K562 (cell line): Measurements from ENCODE around the gene UGT2B17. TPM values are rescaled to one million over a fixed set of nuclear protein-coding genes. Genes with fewer than 3 reads are reported as not detected.
A peak's percentile ranks its signal among the peaks of the same experiment; 100 is the strongest.

Experiments used
- BRCA1 ChIP-seq, 2 experiments: fragments of 450-650 bp in 1 of 2; sonication (generic) in 1 of 2; formaldehyde crosslinking in 1 of 2; IDR thresholded peaks; 2 replicates each; pipeline versions ENCODE4 v1.5.0 to v1.6.1; 2017 to 2020; ENCODE audit warnings: mild to moderate bottlenecking in 1 of 2, missing genetic modification reagents in 1 of 2
- CEBPG ChIP-seq, 3 experiments: fragments of 200-800 bp in 1 of 3; sonication (Bioruptor generic) in 1 of 3; sonication (generic) in 1 of 3; formaldehyde crosslinking in 1 of 3; IDR thresholded peaks in 2 of 3; conservative IDR thresholded peaks in 1 of 3; 2 replicates each; pipeline versions ENCODE4 v1.6.1 to v1.8.0; 2016 to 2022; ENCODE audit warnings: missing compliant biosample characterization in 2 of 3, missing genetic modification characterization in 2 of 3, mild to moderate bottlenecking in 1 of 3, missing genetic modification reagents in 1 of 3
- CXXC5 ChIP-seq: fragments of 250-450 bp; sonication (Bioruptor Pico); IDR thresholded peaks from 2 replicates; pipeline ENCODE4 v1.8.0; 2022; ENCODE audit warnings: inconsistent platforms, mild to moderate bottlenecking, moderate library complexity
- NFE2 ChIP-seq: IDR thresholded peaks from 2 replicates; pipeline ENCODE4 v1.6.1; 2014; ENCODE audit warnings: antibody characterized with exemption, low read depth
- NR2C2 ChIP-seq, 2 experiments: fragments of 200-800 bp in 1 of 2; sonication (Bioruptor generic) in 1 of 2; sonication (generic) in 1 of 2; formaldehyde crosslinking in 1 of 2; IDR thresholded peaks; 2 replicates each; pipeline versions ENCODE4 v1.6.1 to v1.8.0; 2016 to 2022; ENCODE audit warnings: mild to moderate bottlenecking in 1 of 2, missing compliant biosample characterization in 1 of 2, missing genetic modification characterization in 1 of 2, missing genetic modification reagents in 1 of 2
- SREBF1 ChIP-seq: fragments of 150-350 bp; IDR thresholded peaks from 2 replicates; pipeline ENCODE4 v1.6.1; 2014; ENCODE audit warnings: antibody characterized with exemption, low read depth, low read length, borderline replicate concordance
- TCF3 ChIP-seq: sonication (generic); formaldehyde crosslinking; IDR thresholded peaks from 2 replicates; pipeline ENCODE4 v1.4.0; 2020; ENCODE audit warnings: mild to moderate bottlenecking, missing genetic modification reagents
- TSC22D4 ChIP-seq: fragments of 450-650 bp; IDR thresholded peaks from 2 replicates; pipeline ENCODE4 v1.6.1; 2016; ENCODE audit warnings: missing genetic modification characterization, missing biosample characterization, control low read depth
- ZNF407 ChIP-seq: fragments of 450-650 bp; IDR thresholded peaks from 2 replicates; pipeline ENCODE4 v1.6.1; 2016; ENCODE audit warnings: low read depth
- polyA plus RNA-seq, 8 experiments: library from polyadenylated mRNA; depleted of rRNA in 4 of 8; stranded (reverse) in 5 of 8; unstranded in 3 of 8; fragments of >200 nt; fragmentation: Nextera tagmentation in 2 of 8; fragmentation: Illumina TruSeq in 1 of 8; extraction: Ambion mirVana in 2 of 8; extraction: Trizol in 1 of 8; gene quantifications; 2 replicates each; pipeline versions ENCODE4 v1.2.1 to v1.2.3, GENCODE V29; 2011 to 2014; ENCODE audit warnings: inconsistent platforms in 1 of 8, missing spikeins in 1 of 8
- total RNA-seq, 7 experiments: library from RNA; depleted of rRNA in 6 of 7; stranded (reverse); fragments of >200 nt in 6 of 7; fragmentation: Illumina TruSeq in 2 of 7; extraction: Trizol in 2 of 7; gene quantifications; 2 replicates each; pipeline versions ENCODE4 v1.2.1 to v1.2.3, GENCODE V29; 2011 to 2021; ENCODE audit warnings: low replicate concordance in 1 of 7
- TF ChIP-seq, protein P1 (sequence below), 2 experiments: fragments of 450-650 bp in 1 of 2; sonication (generic) in 1 of 2; formaldehyde crosslinking in 1 of 2; IDR thresholded peaks in 1 of 2; conservative IDR thresholded peaks in 1 of 2; 2 replicates each; pipeline versions ENCODE4 v1.6.1 to v1.8.1; 2016 to 2023; ENCODE audit warnings: mild to moderate bottlenecking in 2 of 2, moderate library complexity in 2 of 2, inconsistent platforms in 1 of 2, missing genetic modification reagents in 1 of 2

Gene UGT2B17
- total and polyA plus RNA-seq, 9 of the 15 experiments (the other 6 are each of a cell fraction or from before 2014, with no cell fraction given), result 0.11 TPM; not detected in 8

- no peak for TF ChIP-seq ZNF407
- TF ChIP-seq BRCA1 (IDR thresholded peaks at IDR 0.05), result no peak
- no peak for TF ChIP-seq BRCA1 (CRISPR knock-in tag; IDR thresholded peaks at IDR 0.05)
- TF ChIP-seq CEBPG (CRISPR knock-in tag; IDR thresholded peaks at IDR 0.05), result peak; percentile 85
- peak in 1 of 2 experiments; percentile 48; a peak in 1 of 4 replicates for TF ChIP-seq CEBPG (tag; conservative IDR thresholded peaks at IDR 0.05 in 1 of 2, IDR thresholded peaks at IDR 0.05 in 1 of 2)
- TF ChIP-seq NFE2, result peak; percentile 6; the same call in 1 of the 2 replicates
- no peak for TF ChIP-seq TSC22D4 (tag)
- TF ChIP-seq TCF3 (CRISPR knock-in tag), result peak; percentile 34; the same call in 1 of the 2 replicates
- TF ChIP-seq CXXC5 (CRISPR knock-in tag), result peak; percentile 21; the same call in 1 of the 2 replicates
- TF ChIP-seq, protein P1, sequence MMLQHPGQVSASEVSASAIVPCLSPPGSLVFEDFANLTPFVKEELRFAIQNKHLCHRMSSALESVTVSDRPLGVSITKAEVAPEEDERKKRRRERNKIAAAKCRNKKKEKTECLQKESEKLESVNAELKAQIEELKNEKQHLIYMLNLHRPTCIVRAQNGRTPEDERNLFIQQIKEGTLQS (IDR thresholded peaks at IDR 0.05), result peak; percentile 31; the same call in 1 of the 2 replicates
- TF ChIP-seq, protein P1 (CRISPR knock-in tag; conservative IDR thresholded peaks at IDR 0.05), result no peak
- no peak for TF ChIP-seq SREBF1
- TF ChIP-seq NR2C2 (CRISPR knock-in tag; IDR thresholded peaks at IDR 0.05), result no peak
- TF ChIP-seq NR2C2 (tag; IDR thresholded peaks at IDR 0.05), result peak; percentile 39; the same call in 1 of the 2 replicates
These were observed 6.5 kb downstream of the UGT2B17 start (continued) for GRCh38 chr4:68569466-68570121.
